T47D (cell line): ENCODE measurements around the gene ATP6V0C.
A peak's percentile ranks its signal among the peaks of the same experiment; 100 is the strongest.

ENCODE experiments used
- DNase-seq, 2 experiments: peaks; one replicate each; pipeline versions ENCODE4 v3.0.0 to v3.0.0-alpha.2; 2011 to 2012; ENCODE audit warnings: low read depth in 1 of 2, low spot score in 1 of 2
- JUND ChIP-seq: IDR thresholded peaks from 2 replicates; pipeline ENCODE4 v1.6.1; 2012; ENCODE audit warnings: low read depth
- in situ Hi-C: cut with HindIII; loops from 2 replicates; pipeline ENCODE4 v1.10.0; 2016; ENCODE audit warnings: low sequenced_read_pairs, low pct_unique_long_range_greater_than_20kb

The ATP6V0C gene

DNA sequence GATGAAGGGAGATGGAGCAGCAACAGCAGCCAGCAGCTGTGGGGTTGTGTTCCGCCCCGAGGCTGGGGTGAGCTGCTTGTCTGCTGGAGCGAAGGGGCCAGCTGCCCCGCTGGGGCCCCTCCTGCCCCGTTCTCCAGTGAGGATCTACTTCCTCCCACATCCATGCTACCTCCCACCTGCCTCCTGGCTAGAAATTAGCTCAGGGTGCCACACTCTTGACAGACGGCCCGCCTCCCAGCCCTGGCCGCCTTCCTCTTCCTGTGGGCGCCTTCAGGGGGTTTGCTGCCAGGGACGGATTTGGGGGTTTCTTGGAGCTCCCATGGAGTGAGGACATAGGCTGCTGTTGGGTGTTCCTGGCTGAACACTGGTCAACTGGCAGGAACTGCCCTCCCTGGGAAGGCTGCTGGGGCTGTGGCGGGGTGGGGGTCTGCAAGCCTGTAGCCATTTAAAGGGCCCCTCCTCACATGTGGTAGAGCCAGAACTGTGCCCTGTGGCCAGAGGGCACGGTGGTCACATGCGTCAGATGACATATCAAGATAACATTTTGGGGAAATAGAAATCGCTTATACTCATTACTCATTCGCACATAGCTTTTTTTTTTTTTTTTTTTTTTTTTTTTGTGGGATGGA lies 25.7 kb upstream of the ATP6V0C start:
- in situ Hi-C loops: no loop called here

GRCh38 chr16:2489581-2489980 lies 24.2 kb upstream of the ATP6V0C start:
- in situ Hi-C loops: no loop called here
- DNase-seq: no peak
- no peak for TF ChIP-seq JUND

More for the DNA sequence above, 25.7 kb upstream of the ATP6V0C start:
- DNase-seq: no peak
- no peak for TF ChIP-seq JUND

DNA sequence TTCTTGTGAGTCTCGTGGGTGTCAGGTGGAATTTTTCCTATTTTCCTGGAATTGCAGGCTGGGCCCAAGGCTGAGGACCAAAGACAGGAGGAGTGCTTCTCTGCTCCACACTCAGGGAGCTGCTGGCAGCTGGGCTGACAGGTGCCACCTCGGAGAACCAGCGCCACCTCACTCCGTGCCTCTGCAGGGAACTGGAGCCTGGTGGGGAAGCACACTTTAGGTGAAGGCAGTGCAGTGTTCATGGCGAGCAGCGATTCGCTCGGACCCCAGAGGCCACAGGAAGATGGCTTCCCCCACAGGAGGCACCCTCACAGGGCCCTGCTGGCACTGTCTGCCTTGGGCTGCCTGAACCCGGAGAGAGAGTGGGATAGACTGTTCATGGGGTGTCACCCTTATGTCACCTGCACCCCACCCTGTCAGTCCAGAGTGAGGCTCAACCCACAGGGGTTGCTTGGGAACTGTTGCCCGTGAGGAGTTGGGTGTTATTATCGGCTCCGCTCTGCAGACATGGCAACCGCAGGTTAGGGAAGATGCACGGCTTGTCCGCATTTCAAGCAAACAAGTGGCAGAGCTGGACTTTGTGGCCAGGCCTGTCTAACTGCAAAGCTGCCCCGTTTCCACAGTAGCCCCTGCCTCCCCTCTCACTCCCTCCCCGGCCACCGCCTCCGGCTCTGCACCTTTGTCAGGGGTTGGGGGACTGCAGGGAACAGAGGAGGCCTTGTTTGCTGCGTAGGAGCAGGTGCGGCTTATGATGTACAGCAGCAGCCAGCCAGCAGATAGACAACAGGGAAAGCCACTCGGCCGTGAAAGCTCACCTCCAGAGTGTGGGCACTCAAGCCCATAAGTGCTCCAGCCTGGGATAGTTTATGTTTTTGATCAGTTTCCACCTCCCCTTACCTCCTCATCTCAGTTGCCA lies 23.3 kb upstream of the ATP6V0C start:
- TF ChIP-seq JUND: no peak
- DNase-seq: no peak
- in situ Hi-C loops: no loop called here

GRCh38 chr16:2492292-2492691 lies 21.5 kb upstream of the ATP6V0C start:
- in situ Hi-C loops: no loop called here
- no peak for TF ChIP-seq JUND

GRCh38 chr16:2493605-2494004 lies 20.1 kb upstream of the ATP6V0C start:
- DNase-seq: no peak
- in situ Hi-C loops: no loop called here
- TF ChIP-seq JUND: no peak

More at GRCh38 chr16:2492292-2492691, 21.5 kb upstream of the ATP6V0C start:
- no peak for DNase-seq

DNA sequence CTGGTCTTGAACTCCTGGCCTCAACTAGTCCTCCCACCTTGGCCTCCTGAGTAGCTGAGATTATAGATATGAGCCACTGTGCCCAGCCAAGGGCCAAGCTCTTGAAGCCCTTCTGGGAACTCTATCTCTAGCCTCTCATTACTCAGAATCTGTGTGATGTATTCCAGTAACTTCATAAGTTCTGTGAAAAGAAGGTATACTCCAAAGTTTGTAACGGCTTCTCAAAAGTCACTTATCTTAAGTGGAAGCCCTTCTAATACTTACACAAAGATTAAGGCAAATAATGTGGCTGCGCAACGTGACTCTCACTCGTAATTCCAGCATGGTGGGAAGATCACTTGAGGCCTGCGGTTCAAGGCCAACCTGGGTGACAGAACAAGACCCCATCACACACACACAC lies 19.1 kb upstream of the ATP6V0C start:
- in situ Hi-C loops: no loop called here
- no peak for TF ChIP-seq JUND
- DNase-seq: no peak

- no peak for DNase-seq
- in situ Hi-C loops: no loop called here
- TF ChIP-seq JUND: no peak
Observed at GRCh38 chr16:2495041-2495440, 18.7 kb upstream of the ATP6V0C start.

- in situ Hi-C loops: no loop called here
- no peak for TF ChIP-seq JUND
- no peak for DNase-seq
Observed at GRCh38 chr16:2496223-2497115, 17.3 kb upstream of the ATP6V0C start.

GRCh38 chr16:2497116-2497630 lies 16.6 kb upstream of the ATP6V0C start:
- TF ChIP-seq JUND: no peak
- in situ Hi-C loops: no loop called here

DNA sequence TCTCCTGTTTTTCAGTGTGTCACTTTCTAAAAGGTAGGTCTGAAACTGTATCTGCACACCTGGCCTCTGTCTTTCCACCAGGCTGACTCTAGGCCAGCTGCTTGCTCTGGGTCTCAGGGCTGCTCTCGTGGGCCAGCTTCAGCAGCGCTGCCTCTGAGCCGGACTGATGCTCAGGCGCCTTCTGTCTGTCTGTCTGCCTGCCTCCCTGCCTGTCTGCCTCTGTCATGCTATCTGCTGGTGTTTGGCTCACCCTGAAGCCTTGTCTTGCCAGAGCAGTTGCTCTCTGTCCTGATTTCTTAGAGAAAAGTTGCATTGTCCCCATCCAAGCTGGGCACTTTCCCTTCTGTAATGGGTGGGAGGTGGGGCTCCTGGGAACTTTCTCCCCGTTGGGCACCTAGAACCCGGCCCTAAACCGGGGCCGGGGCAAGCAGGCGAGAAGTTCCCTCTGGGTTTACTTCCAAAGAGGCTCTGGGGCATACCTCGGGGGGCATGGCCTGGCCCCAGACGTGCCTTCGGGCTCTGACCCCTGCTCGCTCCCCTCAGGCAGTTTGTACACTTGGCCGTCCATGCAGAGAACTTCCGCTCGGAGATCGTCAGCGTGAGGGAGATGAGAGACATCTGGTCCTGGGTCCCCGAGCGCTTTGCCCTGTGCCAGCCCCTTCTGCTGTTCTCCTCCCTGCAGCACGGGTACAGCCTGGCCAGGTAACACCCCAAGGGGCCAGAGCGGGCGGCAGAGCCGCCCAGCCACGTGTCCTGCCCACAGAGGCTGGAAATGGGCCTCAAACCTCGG lies 15.9 kb upstream of the ATP6V0C start:
- no peak for TF ChIP-seq JUND
- in situ Hi-C loops: no loop called here
- DNase-seq: no peak

More at GRCh38 chr16:2497116-2497630, 16.6 kb upstream of the ATP6V0C start:
- no peak for DNase-seq

GRCh38 chr16:2498531-2499253 lies 15.1 kb upstream of the ATP6V0C start:
- TF ChIP-seq JUND: no peak
- in situ Hi-C loops: no loop called here
- DNase-seq: peak; percentile 69 to 92
